Amniotic epithelial cell (primary cell): Measurements from ENCODE around the gene ZFX.
"Not testable (repeated sequence)": the region's sequence is repeated elsewhere in the genome, so short reads cannot be mapped to it uniquely, and the experiment has no call there.

Experiments used
- DNase-seq: peaks from one replicate; pipeline ENCODE4 v3.0.0-alpha.2; 2010; ENCODE audit warnings: low read depth

The ZFX gene

DNA sequence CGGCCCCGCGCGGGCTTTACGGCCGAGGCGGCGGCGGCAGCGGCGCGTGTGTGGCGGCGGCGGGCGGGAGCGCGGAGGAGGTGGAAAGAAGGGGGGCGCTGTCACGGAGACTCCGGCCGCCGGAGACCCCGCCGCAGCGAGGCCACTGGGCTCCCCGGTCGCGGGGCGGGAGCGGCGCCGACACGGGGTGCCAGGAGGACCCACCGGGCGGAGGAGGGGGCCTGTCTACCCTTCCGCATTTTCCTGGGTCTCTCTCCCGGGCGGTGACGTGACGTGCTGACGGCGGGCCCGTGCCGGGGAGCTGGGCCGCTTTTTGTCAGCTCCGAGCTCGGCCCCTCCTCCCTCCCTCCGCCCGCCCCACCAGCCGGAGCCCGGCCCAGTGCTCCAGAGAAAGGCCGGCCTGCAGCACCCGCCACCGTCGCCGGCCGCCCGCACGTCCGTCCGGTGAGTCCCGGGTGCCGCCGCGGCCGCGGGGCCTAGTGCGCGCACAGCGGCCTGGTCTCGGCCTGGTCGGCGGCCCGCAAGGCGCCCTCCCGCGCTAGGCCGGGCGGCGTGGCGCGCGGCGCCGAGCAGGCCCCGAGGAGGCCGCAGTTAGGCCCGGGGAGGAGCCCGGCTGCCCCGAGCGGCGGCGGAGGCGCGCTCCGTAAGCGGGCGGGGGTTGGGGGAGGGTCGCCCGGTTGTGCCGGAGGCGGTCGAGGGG is at the start of gene ZFX:
ZFX (plus strand) TSS at position 379 of the 700 bp plus-strand sequence. CDS start 23,014 bp downstream, outside the sequence.
- peak; percentile 44 for DNase-seq

DNA sequence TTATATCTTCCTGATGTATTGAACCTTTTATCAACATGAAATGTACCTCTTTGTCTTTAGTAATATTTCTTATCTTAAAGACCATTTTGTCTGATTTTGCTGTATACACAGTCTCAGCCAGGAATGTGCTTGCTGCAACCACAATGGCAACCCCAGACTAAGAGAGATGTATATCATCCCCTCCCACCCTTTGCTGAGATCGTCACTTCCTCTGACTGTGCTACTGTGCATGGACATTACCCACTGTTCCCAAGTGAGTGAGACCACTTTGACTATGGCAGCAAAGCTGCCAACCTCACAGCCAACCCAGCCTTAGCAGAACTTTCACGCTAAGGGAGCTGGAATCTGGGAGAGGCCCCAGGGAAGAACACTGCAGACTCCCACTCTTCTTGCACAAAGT is 48.8 kb upstream of the ZFX start:
- DNase-seq, result peak; percentile 83

DNA sequence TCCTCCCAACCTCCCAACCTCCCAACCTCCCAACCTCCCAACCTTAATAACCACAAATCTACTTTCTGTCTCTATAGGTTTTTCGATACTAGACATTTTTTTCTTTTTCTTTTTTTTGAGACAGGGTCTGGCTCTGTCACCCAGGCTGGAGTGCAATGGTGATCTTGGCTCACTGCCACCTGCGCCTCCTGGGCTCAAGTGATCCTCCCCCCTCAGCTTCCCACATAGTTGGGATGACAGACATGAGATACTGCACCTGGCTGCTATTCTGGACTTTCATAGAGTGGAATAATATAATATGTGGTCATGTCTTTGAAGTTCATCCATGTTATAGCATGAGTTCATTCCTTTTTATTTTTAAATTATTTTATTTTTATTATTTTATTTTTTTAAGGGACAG is 39.5 kb upstream of the ZFX start:
- DNase-seq, result no peak

GRCh38 chrX:24113181-24113580 is 36.3 kb upstream of the ZFX start:
- DNase-seq, result peak; percentile 33

DNA sequence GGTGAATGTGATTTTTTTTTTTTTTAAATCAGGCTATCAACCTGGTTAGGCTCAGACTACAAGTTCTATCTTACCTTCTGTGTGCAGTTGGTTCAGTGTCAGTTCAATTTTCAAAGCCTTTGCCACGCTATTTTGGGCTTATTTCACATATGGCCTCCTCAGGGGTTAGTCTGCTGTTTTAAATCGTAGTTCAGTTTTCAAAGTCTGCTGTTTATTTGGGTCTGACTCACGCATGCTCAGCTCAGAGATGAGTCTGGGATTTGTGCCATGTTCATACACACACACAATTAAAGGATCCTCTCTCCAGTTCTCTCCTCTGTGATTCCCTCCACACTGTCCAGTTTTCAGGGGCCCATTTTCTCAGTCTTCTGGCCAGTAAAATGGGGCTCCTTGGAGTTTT is 32.3 kb upstream of the ZFX start:
- peak; percentile 59 for DNase-seq

DNA sequence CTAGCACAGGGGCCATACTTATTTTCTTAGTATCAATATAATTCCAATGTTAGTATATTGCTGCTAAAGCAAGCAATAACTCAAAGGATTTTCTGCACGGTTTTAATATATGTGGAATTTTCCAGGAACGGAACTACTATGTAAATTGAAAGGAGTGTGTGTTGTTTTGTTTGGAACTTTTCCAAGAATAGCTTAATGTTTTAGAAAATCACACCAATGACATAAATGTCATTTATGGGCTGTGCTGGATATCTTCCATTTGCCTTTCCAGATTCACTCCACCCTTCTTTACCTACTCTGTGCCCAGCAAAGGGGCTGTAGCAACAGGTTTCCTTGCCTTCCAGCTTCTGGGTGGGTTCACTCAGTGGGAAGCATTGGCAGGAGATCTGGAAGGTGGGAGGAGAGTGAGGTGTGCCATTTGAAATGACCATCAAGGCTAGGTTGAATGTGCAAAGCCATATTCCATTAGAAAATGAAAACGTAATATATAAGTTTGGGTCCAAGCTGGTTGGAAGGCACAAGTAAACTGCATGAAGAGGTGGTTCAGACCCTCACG is 25.2 kb upstream of the ZFX start:
- no peak for DNase-seq

DNA sequence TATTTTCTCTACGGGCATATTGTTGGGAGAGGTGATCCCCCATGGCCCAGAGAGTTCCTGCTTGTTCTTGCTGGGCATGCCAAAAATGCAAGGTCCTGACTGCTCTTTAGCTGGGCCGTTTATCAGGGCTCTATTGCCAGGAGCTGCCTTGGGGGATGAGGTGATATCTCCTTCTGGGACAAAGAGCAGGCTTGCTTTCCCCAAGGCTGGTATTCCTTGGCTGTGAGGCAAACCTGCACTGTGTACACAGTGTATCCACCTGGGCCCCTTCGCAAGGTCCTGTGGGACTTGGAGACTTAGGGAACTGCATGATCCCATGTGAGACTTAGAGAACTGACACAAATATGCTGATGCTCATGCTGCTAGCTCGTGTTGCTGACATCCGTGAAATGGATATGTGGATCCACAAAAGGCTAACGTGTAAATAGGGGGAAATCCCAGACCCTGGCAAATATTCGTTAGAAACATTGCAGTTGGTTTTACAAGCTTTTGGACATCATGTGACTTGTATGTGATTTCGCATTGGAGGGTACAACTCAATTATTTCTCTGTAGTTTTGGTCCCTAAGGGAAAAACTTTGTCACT is 24.4 kb upstream of the ZFX start:
- DNase-seq, result no peak

DNA sequence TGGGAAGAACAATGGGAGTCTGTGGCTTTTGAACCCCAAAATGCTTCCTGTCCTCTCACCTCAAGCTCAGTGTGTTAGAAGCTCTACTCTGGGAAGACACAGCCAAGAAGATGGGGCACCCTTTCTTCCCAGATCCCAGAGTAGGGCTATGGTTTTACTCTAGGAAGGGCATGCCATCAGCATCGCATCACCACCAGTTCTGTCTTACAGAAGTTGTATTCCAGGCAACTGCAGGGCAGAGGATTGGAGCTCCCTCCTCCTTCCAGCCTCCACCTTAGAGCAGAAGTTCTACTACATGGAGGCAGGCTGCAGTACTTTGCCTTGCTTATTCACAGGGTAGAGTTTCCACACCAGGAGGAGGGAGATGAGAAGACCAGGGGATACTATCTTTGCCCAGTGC is 18.1 kb upstream of the ZFX start:
- no peak for DNase-seq

DNA sequence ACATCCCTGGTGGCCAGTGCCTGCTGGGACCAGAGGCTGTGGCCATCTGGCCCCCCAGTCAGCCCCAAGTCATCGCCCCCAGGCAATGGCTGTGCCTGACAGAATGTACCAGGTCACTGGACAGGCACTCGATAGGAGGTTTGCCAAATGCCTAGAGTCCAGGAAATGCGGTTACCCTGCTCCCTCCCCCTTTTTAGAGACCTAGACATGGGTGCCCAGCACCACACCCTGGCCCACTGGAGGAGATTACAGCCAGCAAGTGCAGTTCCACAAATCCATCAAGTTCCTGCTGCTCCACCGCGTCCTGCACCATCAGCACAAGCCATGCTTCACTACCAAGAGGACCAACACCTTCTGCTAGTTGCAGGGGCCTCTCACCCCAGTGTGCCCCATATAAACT is 16.2 kb upstream of the ZFX start:
- no peak for DNase-seq

GRCh38 chrX:24135768-24136167 is 13.8 kb upstream of the ZFX start:
- not testable (repeated sequence) for DNase-seq

- DNase-seq, result no peak
Measured at GRCh38 chrX:24137192-24137591, 12.3 kb upstream of the ZFX start.

DNA sequence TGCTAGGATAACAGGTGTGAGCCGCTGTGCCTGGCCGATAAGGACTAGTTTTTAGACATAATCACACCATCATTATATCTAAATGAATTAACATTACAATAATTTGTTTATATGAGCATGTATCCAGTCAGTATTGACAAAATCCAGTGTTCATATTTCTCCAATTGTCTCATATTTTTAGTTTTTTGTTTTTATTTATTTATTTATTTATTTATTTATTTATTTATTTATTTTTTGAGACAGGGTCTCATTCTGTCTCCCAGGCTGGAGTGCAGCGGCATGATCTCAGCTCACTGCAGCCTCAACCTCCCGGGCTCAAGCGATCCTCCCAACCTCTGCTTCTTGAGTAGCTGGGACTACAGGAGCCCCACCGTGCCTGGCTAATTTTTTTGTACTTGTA is 5.5 kb upstream of the ZFX start:
- not testable (repeated sequence) for DNase-seq

- DNase-seq, result no peak
Measured at GRCh38 chrX:24144528-24144927, 5.0 kb upstream of the ZFX start.

- peak; percentile 60 for DNase-seq
Measured at GRCh38 chrX:24145303-24146186, 4.0 kb upstream of the ZFX start.

DNA sequence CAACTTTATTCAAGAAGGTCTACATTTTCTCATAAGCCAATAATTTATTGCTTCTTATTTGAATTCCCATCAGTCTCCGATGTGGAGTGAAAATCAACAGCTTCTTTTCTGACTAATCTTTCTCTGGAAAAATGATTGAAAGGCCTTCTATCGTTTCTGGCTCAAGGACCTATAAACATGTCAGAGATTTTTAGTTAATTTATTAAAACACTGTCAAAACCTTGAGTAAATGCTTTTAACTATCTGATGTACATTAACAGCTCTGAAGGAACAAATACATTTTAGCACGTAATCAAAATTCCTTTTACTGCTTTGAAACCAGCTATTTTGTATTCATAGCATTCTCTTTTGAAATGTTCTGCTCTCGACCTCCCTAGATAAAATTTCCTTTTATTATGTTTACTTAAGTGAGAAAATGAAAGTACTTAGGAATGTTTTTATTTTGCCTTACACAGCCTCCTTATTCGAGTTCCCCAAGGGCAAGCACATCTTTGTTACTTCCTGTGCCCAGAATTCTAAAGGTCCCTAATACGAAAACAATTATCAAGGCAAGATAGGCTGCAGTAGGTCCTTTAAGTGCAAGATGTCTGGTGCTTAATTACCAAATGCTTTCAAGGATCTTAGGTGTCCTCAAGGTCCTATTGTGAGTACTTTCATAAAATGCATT is 3.1 kb upstream of the ZFX start:
- DNase-seq, result no peak

- DNase-seq, result no peak
Measured at GRCh38 chrX:24147165-24147564, 2.4 kb upstream of the ZFX start.

- no peak for DNase-seq
Measured at GRCh38 chrX:24148121-24148520, 1.4 kb upstream of the ZFX start.

GRCh38 chrX:24148535-24149350 is 786 bp upstream of the ZFX start:
- DNase-seq, result peak; percentile 68

- peak; percentile 81 for DNase-seq
Measured at GRCh38 chrX:24150051-24150790, 692 bp downstream of the ZFX start.

GRCh38 chrX:24150898-24151297 is 1.4 kb downstream of the ZFX start:
- DNase-seq, result no peak

- DNase-seq, result no peak
Measured at GRCh38 chrX:24151513-24151912, 2.0 kb downstream of the ZFX start.
